Endothelial cell of umbilical vein (primary cell): Measurements from ENCODE around the gene NEDD4L.

Experiments used
- CTCF ChIP-seq, 2 donors: IDR thresholded peaks; 1 replicate in 1 of 2; 2 replicates in 1 of 2; pipeline ENCODE4 v1.5.1; 2011; ENCODE audit warnings: low read length in 2 of 2, mild to moderate bottlenecking in 2 of 2, moderate library complexity in 2 of 2, control low read depth in 1 of 2, inconsistent platforms in 1 of 2, low read depth in 1 of 2; ENCODE audit not compliant: insufficient read depth in 1 of 2; ENCODE audit errors: extremely low read depth in 1 of 2
- EZH2 ChIP-seq: IDR thresholded peaks from 2 replicates; pipeline ENCODE4 v1.6.1; 2012; ENCODE audit warnings: borderline replicate concordance, low read depth, mild to moderate bottlenecking, moderate library complexity, low read length, inconsistent platforms; ENCODE audit not compliant: severe bottlenecking

DNA sequence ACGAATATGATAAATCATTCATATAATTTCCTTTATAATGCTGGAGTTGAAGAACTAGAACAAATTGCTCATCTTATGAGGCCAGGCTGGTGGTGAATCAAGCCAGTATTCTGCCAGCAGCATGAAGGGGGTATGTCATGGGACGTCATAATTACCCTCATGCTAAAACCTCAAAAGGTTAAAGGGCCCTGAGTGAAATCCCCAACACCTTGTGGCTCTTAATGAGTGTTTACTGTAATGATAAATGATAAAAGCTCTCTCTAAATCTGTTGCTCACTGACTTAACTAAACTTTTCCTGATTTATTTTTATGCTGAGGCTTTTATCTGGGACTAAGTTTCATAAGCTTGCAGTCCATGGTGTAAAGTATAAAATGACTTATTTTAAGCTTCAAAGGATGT is 18.3 kb upstream of the NEDD4L start:
- TF ChIP-seq EZH2 (no peak), CTCF (IDR thresholded peaks at IDR 0.05; ENCODE audit: extremely low read depth in 1 of 2, insufficient read depth in 1 of 2, low read depth in 1 of 2, low read length in 2 of 2) (no peak)
